Epidermal melanocyte (primary cell): Measurements from ENCODE around the gene TRIP4.
"Not testable (repeated sequence)": the region's sequence is repeated elsewhere in the genome, so short reads cannot be mapped to it uniquely, and the experiment has no call there.

Experiments
- DNase-seq: peaks from one replicate; pipeline ENCODE4 v3.0.0; 2011; ENCODE audit warnings: low spot score; ENCODE audit not compliant: insufficient read length

The TRIP4 gene

GRCh38 chr15:64381000-64381751 lies 6.5 kb upstream of the TRIP4 start, which contains the start of gene PCLAF:
Gene PCLAF, minus strand, starts transcription at chr15:64381441. Its CDS starts 70 bp downstream, at chr15:64381371.
- peak; percentile 98 for DNase-seq

GRCh38 chr15:64383760-64384159 lies 3.9 kb upstream of the TRIP4 start:
- no peak for DNase-seq

GRCh38 chr15:64386291-64386690 lies 1.3 kb upstream of the TRIP4 start:
- DNase-seq = no peak

- no peak for DNase-seq
Measured at GRCh38 chr15:64389036-64389435, 1.4 kb downstream of the TRIP4 start.

GRCh38 chr15:64392471-64392870 lies 4.8 kb downstream of the TRIP4 start:
- DNase-seq = not testable (repeated sequence)

GRCh38 chr15:64396789-64397188 lies 9.2 kb downstream of the TRIP4 start:
- no peak for DNase-seq

- no peak for DNase-seq
Measured at GRCh38 chr15:64398575-64398974, 10.9 kb downstream of the TRIP4 start.

GRCh38 chr15:64400583-64400982 lies 12.9 kb downstream of the TRIP4 start:
- no peak for DNase-seq

GRCh38 chr15:64412216-64412615 lies 24.6 kb downstream of the TRIP4 start:
- no peak for DNase-seq

- no peak for DNase-seq
Measured at GRCh38 chr15:64422697-64423096, 35.1 kb downstream of the TRIP4 start.

- DNase-seq = no peak
Measured at GRCh38 chr15:64423970-64424369, 36.3 kb downstream of the TRIP4 start.

- no peak for DNase-seq
Measured at GRCh38 chr15:64425221-64425620, 37.6 kb downstream of the TRIP4 start.

- DNase-seq = no peak
Measured at GRCh38 chr15:64426845-64427465, 39.3 kb downstream of the TRIP4 start.

GRCh38 chr15:64429448-64429847 lies 41.8 kb downstream of the TRIP4 start:
- DNase-seq = no peak

- peak; percentile 30 for DNase-seq
Measured at GRCh38 chr15:64430000-64430735, 42.5 kb downstream of the TRIP4 start.

GRCh38 chr15:64437982-64438381 lies 50.3 kb downstream of the TRIP4 start:
- no peak for DNase-seq

- DNase-seq = no peak
Measured at GRCh38 chr15:64438653-64439447, 51.2 kb downstream of the TRIP4 start.

- DNase-seq = no peak
Measured at GRCh38 chr15:64441852-64442251, 54.2 kb downstream of the TRIP4 start.

GRCh38 chr15:64443016-64443415 lies 55.4 kb downstream of the TRIP4 start:
- DNase-seq = no peak

GRCh38 chr15:64443747-64444621 lies 56.3 kb downstream of the TRIP4 start:
- DNase-seq = no peak
